Inflammatory macrophage treated with lipopolysaccharide for 4 hours (primary cell): ENCODE measurements around the gene RIPK1.

ENCODE experiments used
- DNase-seq: peaks from one replicate; pipeline ENCODE4 v3.0.0-alpha.2; 2020

RIPK1 gene

DNA sequence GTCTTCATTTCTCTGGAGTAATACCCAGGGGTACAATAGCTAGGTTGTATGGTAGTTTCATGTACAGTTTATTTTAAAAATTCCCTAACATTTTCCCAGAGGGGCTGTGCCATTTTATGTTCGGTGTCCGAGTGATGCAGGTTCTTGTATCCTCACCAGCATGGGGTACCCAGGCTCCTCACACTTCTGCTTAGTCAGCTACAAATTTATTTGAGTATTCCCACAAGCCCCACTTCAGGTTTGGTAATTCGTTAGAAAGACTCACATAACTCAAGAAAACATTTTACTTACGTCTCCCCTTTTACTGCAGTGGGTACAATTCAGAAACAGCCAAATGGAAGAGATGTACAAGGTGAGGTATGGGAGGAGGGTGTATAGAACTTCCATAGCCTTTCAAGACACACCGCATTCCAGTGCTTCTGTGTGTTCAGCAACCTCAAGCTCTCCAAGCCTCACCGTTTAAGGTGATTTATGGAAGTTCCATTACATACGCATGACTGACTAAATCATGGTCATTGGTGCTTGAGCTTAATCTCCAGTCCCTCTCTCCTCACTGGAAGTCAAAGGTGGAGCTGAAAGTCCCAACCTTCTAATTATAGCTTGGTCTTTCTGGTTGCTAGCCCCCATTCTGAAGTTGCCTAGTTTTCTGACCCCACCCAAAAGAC is 18.1 kb downstream of the RIPK1 start:
- DNase-seq = no peak

DNA sequence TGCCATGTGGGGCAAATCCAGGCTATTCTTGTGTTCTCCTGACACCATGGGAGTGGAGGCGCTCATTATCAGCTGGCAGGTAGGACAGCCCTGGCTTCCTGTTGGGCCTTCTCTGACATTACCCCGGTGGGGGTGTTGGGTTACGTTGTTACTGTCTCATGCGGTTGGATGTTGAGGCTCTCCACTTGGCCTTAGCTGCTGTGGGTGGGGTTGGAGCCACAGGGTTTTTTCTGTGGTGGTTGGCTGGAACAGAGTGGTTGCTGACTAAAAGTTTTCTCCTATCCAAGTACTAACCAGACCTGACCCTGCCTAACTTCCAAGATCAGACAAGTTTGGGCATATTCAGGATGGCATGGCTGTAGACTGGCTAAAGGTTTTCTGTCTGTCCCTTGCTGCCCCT is 20.2 kb downstream of the RIPK1 start:
- DNase-seq = no peak

DNA sequence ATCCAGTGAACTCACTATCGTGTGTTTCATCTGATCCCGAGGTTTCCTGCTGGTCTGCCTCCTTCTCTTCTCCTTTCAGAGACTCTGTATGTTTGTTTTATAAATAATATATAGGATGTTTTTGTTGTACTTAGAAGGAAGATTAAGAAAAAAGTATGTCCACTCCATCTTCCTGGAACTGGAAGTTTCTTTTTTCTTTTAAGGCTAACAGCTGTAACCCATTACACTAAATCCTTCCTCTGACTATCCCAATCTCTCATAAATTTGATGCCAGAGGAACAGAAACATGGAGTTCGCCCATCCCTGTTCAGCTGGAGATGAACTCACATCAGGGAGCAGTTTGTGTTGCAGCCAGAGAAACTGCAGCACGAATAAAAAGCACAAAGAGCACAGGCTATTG is 20.7 kb downstream of the RIPK1 start:
- DNase-seq = no peak

DNA sequence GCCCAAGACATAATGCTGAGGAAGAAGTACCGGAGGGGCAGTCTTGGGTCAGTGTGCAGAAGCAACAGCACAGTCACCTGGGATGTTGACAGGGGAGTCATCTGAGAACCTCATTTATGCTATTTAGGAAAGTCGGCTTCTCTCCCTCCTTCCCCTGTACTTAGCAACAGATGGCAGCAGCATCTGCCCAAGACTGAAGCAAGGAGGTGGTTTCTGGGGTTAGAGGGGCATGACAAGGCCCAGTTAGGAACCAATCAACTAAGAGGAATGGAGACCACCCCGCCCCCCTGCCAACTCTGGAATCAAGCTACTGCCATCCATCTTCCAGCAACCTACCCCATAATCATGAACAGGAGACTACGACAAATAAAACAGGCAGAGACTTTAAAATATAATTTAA is 21.7 kb downstream of the RIPK1 start:
- DNase-seq = no peak

DNA sequence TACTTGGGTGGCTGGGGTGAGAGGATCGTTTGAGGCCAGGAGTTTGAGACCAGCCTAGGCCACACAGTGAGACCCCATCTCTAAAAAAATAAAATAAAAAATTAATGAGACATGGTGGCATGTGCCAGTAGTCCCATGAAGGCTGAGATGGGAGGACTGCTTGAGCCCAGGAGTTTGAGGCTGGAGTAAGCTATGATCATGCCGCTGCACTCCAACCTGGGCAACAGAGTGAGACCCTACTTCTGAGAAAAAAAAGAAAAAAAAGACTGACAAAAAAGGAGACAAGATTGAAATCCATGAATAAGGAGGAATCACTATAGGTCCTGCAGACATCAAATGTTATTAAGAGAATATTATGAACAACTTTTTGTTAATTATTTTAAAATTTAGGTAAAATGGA is 26.5 kb downstream of the RIPK1 start:
- no peak for DNase-seq

DNA sequence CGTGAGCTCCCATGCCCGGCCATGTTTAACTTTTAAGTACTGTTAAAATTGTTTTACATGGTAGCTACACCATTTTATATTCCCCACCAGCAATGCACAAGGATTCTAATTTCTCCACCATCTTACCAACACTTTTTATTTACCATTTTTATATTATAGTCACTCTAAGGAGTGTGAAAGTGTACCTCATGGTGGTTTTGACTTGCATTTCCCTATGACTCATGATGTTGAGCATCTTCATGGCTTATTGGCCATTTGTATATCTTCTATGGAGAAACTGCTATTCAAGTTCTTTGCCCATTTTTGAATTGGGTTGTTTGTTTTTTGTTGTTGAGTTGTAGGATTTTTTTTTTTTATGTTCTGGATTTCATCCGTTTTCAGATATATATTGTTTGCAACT is 34.6 kb downstream of the RIPK1 start:
- DNase-seq = no peak

DNA sequence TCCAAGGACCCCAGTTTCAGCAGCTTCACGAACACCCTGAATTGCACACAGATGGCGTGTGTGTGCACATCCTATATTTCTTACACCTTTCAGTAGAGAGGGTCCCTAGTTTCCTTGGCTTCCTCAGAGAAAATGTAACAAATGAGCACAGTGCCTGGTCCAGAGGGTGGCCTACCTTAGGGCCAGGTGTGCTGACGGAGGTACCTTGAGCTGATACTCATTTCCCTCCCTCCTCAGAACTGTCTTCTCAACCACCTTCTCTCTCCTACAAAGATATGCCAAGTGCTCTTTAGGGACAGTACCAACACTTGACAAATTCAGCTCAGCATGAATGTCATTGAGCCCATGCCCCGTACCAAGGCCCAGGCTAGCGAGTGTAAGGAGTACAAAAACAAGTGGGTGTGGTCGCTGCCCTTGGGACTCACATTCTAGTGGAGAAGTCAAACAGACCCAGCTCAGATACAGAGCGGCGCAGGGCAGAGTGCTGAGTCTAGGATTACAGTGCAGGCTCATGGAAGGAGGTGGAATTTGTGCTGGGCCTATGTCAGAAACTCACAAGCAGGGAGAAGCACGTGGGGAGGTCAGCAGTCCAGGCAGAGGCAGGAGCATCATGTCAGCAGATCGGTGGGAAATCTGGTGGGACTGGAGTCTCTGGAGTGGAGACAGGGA is 40.6 kb downstream of the RIPK1 start:
- no peak for DNase-seq

DNA sequence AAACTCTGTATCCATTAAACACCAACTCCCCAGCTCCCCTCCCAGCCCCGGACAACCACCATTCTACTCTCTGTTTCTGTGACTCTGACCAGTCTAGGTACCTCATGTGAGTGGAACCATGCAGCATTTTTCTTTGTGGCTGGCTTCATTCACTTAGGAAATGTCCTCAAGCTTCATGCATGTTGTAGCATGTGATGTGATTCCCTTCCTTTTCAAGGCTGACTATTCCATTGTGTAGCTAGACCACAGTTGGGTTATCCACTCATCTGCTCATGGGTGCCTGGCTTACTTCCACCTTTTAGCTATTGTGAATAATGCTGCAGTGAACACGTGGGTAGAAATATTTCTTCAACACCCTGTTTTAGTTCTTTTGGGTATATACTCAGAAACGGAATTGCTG is 41.5 kb downstream of the RIPK1 start:
- no peak for DNase-seq

DNA sequence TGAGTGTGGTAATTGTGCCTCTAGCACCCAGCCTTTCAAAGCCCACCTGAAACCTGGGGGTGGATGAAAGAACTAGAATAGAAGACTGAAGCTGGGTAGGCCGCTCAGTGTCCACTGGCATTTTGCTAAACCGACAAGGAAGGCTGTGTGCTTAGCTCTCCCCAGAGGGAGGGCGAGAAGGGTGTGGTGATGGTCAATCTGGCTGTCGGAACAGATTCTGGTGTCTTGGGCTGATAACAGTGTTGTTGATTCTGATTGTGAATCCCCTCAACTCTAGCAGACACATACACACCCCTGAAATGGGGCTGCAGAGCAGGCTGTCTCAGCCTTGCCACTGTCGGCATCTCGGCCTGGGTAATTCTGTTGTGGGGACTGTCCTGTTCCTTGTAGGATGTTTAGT is 46.1 kb downstream of the RIPK1 start:
- no peak for DNase-seq

DNA sequence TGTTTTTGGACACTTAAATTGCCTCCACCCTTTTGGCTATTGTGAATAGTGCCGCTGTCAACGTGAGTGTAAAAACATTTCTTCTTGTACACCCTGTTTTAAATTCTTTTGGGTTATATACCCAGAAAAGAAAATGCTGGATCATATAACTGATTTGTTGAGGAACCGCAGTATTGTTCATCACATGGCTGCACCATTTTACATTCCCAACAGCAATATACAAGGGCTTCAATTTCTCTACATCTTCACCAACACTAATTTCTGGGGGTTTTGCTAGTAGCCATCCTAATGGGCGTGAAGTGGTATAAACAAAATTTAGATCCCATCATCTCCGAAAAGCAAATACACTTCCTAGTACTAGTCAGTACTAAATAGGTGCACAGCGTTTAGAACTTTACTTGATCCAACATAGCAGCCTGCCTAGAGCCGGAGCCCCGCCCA is 49.6 kb downstream of the RIPK1 start:
- no peak for DNase-seq

DNA sequence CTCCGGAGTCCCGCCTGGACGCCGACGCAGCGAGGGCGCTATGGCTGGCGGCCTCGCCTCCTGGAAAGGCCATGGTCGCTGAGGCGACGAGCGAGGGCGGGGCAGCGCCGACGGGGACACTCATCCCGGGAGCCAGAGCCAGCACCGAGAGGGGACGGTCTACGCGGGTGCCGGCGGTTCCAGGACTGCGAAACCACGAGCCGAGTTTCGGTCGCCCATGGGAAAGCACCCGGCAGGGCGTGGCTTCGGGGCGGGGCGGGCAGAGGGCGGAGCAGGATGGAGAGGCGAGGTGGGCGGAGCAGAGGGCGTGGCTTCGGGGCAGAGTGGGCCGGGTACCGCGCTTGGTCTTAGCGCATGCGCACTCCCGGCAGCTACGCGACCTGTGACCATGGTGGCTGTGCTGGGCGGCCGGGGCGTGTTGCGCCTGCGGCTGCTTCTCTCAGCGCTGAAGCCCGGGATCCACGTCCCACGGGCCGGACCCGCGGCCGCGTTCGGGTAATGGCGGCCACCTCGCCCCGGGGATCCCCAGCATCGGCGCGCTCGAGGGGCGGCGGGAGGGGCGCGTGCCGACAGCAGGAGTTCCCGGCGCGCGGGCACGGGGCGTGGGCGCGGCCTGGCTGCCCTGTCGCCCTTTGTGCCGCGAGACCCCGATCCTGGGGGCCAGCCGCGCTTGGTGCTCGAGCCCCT is 50.2 kb downstream of the RIPK1 start, which contains the start of gene BPHL:
TSS of gene BPHL (plus strand) at position 359 of the 687 bp plus-strand sequence. CDS start at position 389, 30 bp downstream.
- DNase-seq = peak; percentile 99

DNA sequence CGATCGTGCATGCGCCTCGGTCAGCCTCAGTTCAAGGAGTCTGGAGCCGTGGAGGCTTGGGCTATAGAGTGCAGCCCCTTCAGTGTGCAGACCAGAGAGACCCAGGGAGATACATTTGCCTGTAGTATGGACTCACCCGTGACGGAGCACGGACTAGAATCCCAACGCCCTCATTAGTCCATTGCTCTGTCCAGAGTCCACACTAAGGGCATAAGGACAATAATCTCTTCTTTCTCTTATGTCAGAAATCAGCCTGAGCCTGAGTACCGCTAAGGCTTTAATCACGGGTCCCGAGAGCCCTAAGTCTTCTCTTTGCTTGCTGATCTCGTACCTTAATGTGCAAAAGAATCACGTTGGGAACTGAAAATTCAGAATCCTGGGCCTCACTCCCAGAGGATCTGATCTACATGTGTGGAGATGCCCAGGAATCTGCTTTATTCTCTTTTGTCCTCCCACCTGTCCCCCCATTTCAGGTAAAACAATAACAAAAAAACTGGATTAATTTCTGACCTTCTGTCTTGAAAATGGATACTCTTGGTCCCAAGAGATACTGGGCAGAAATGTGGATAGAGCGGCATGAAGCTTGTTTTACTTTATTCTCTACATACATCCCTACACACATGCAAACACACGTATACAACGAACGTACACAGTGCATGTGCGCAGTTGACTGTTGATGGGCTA is 50.9 kb downstream of the RIPK1 start:
- DNase-seq = peak; percentile 16

DNA sequence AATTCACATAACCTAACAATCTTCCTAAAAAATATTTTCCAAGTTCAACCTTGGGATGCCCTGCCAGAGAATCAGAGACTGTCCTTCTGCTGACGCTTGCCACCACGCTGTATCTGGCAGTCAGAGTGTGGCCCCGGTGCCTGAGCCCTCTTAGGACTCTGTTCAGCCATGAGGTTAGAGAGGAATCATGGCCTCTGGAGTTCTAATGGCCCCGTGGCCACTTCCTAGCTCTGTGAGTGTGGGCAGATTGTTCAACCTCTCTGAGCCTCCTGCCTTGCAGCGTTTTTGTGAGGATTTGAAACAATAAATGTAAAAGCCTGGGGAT is 52.4 kb downstream of the RIPK1 start:
- DNase-seq = no peak

DNA sequence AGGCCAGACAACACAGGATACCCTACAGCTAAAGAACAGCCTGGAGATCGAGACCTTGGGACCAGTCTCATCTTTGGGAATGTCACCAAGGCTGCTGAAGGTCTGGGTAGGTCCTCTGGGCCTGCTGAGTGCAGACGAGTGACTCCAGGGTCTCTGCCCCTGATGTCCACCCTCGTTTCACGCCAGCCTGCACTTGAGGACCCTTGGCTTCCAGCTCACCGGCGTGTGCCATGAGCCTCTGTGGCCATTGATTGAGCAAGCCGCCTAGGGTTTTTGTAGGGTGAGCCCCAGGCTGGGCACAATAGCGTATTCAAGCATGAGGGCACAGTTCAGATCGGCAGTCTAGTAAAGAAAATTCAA is 54.5 kb downstream of the RIPK1 start:
- DNase-seq = no peak

DNA sequence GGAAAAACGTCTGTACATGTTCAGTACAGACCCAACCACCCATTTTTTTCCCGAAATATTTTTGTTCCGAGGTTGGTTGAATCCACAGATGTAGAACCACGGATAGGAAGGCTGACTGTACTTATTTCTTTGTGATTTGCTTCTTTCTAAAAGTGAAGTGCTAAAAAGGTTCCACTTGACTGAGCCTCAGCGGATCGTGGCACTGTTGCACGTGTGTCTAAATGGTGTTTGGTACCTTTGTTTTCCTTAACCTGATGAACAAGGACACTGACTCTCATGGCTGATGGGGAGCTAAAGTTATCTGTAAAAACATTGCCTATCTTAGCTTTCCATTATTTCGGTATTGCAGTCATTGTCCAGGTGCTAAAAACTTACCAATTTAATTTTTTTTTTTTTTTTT is 56.4 kb downstream of the RIPK1 start:
- DNase-seq = no peak

DNA sequence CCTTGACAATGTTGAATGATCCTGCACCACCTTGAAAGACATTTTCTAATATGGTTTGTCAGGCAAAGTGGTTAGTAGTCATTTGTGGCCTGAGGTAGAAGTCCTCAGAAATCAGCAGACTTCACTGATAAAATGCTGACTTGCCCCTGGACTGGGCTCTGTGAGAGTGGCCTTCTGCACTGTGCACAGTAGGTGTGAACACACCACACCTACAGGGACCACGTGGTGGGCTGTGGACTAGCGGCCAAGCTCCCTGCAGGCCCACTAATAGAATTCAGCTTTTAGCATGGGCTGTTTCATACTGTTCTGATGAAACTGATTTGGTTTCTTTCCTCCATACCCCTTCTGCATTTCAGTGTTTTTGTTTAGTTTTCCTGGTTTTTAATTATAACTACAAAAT is 57.5 kb downstream of the RIPK1 start:
- DNase-seq = no peak

DNA sequence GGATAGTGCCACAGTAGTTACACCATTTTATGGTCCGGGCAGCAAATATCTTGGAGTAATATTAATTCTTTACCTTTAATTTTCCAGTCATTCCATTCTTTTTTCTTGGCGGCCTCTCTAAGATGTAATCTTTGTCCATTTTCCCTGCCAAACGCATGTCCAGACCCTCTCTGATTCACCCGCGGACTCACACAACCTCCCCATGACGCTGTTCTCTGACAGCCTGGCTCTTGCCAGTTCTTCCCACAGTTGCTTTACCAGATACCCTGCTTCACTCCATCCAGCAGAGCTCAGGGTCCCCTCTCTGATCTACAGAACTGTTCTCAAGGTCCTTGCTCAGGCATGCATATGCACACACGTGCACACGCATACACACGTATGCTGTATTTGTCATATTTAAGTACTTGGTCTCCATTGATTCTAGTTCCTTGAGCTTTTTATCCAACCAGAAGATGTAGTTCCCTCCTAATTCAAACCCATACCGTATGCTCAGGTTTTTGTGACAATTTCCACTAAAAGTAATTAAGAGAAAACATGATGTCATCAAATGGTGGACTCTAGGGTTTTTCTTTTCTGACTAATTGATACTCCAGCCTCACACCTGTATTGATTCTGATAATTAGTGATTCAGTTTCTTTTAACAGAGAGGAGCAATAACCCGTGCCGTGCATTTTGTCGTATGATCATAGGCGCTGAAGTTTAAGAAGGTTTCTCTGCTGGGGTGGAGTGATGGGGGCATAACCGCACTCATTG is 60.2 kb downstream of the RIPK1 start:
- no peak for DNase-seq

DNA sequence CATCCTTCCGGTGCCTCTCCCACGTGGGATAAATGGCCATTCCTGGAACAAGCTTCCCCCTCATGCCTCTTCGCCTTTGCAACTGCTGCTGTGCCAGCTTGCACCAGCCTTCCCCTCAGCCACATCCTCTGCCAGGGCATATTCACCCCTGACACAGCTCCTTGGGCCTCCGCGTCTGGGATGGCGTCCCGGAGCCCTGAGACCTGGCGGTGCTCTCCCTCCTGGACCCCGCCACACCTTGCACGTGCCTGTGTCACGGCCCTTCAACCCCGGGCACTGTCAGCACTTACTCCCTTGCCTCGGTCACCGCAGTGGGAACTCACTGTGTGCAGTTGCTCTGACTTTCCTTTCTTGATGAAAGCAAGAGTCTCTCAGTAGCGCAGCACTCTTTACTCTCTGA is 63.4 kb downstream of the RIPK1 start:
- no peak for DNase-seq

DNA sequence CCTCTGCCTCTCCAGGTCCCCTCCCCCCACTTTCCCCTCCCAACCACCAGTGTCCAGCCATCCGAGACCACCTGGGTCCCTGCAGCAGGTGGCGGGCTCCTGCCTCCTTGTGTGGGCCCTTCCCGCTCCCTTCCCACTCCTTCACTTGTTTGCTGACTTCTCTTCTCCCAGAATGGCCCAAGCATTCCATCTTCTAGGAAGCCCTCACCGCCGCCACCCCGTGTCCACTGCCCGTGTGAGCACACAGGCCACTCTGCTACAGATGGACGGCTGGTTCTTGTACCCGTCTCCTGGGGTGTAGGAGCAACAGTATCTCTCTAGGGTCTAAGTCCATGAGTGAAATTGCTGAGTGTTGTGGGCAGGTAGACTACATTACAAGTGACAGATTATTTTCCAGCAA is 65.2 kb downstream of the RIPK1 start:
- DNase-seq = no peak

DNA sequence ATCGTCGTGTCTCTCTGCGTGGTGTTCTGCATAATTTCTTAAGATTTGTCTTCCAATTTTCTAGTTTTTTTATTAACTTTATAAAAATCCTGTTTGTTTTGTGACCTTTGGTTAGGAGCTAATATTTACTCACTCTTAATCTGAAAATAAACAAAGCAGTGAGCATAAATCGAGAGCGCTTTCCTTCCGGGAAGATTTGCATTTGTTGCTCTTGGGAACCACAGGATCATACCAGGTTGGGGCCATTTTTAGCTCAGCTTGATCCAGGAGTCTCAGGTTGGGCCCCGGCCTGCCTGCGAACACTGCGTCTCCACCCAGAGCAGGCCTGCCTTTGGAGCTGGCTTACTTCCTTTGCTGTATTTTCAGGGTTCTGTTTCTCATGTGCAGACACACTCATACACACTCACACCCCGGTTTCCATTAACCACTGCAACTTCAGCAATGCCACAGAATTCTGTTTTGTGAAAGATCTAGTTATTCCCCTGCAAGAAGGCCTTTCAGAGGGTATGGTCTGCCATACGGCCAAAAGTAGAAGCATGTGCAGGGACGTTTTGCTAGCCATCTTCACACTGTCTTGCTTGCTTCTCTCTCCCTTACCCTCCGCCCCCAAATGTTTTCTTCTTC is 67.5 kb downstream of the RIPK1 start:
- no peak for DNase-seq

DNA sequence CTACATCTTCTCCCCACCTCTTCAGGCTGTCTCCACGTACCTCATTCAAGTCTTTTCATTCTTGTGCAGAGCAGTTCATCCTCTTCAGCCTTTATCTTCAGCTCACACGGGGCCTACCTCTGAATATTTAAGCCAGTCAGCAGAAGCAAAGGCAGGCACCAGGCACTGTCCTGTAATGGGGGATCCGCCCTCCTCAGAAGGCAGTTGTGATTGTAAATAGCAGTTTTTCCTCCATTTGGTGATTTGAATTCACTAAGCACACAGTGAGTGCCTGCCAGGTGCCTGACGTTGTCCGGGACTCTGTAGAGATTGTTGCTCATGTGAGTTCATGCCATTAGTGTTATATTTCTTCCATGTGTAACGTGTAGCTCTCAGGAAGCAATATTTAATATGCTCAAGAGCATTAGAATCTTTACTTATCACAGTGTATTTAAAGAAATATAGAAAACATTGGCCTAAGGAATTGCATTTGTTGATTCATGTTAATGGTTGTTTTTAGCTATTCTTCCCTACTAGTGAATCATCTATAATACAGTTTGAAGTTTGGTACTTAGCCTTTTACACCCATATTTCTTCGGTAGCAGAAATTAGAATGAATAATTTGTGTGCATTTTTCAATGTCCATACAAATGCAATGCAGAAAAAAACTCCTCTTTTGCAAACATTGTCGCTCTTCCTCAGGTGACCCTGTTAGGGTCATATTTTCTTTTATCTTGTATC is 68.2 kb downstream of the RIPK1 start:
- no peak for DNase-seq
